Parathyroid adenoma (tissue), 2 donors: ENCODE results near the gene KLRF2.

Experiments
- H2AFZ ChIP-seq: fragments of 300-600 bp; sonication (generic); one replicate; pipeline ENCODE4 v1.7.0; 2017; ENCODE audit warnings: antibody characterized with exemption, mild to moderate bottlenecking
- H3K27ac ChIP-seq: fragments of 300-600 bp; sonication (generic); one replicate; pipeline ENCODE4 v1.7.0; 2017
- H3K27me3 ChIP-seq: fragments of 300-600 bp; sonication (generic); one replicate; pipeline ENCODE4 v1.7.0; 2017; ENCODE audit warnings: low read length; ENCODE audit not compliant: control insufficient read depth, insufficient read depth
- H3K36me3 ChIP-seq: fragments of 300-600 bp; sonication (generic); one replicate; pipeline ENCODE4 v1.7.0; 2017; ENCODE audit warnings: low read length; ENCODE audit not compliant: control insufficient read depth, insufficient read depth
- H3K4me1 ChIP-seq: fragments of 300-600 bp; sonication (generic); one replicate; pipeline ENCODE4 v1.7.0; 2017; ENCODE audit warnings: control low read depth
- H3K4me2 ChIP-seq: fragments of 300-600 bp; sonication (generic); one replicate; pipeline ENCODE4 v1.7.0; 2017; ENCODE audit warnings: low read length
- H3K4me3 ChIP-seq: fragments of 300-600 bp; sonication (generic); one replicate; pipeline ENCODE4 v1.7.0; 2017; ENCODE audit warnings: low read depth, low read length
- H3K79me2 ChIP-seq: fragments of 300-600 bp; sonication (generic); one replicate; pipeline ENCODE4 v1.7.0; 2017; ENCODE audit warnings: control low read depth
- H3K9ac ChIP-seq: fragments of 300-600 bp; sonication (generic); one replicate; pipeline ENCODE4 v1.7.0; 2017; ENCODE audit warnings: mild to moderate bottlenecking
- H3K9me3 ChIP-seq: fragments of 300-600 bp; sonication (generic); one replicate; pipeline ENCODE4 v1.7.0; 2017; ENCODE audit warnings: low read length; ENCODE audit not compliant: control insufficient read depth
- TF ChIP-seq, protein P1 (sequence below): fragments of 300-600 bp; sonication (generic); IDR thresholded peaks from one replicate; pipeline ENCODE4 v1.7.0; 2017; ENCODE audit warnings: antibody characterized with exemption, mild to moderate bottlenecking
- donor health status: primary hyperparathyroidism.

KLRF2 gene

GRCh38 chr12:9864913-9865675 lies 16.2 kb upstream of the KLRF2 start:
- Histone ChIP-seq H2AFZ (no peak overlapping the region), H3K4me3 (peak overlapping the region; percentile 5), H3K4me2 (peak overlapping the region; percentile 30), H3K27ac (no peak overlapping the region), H3K9me3 (no peaks in the 10 kb centered on the region), H3K36me3 (no peaks in the 10 kb centered on the region), H3K4me1 (no peaks in the 10 kb centered on the region), H3K27me3 (no peaks in the 10 kb centered on the region), H3K79me2 (no peaks in the 10 kb centered on the region), H3K9ac (no peak overlapping the region)
- TF ChIP-seq, protein P1, sequence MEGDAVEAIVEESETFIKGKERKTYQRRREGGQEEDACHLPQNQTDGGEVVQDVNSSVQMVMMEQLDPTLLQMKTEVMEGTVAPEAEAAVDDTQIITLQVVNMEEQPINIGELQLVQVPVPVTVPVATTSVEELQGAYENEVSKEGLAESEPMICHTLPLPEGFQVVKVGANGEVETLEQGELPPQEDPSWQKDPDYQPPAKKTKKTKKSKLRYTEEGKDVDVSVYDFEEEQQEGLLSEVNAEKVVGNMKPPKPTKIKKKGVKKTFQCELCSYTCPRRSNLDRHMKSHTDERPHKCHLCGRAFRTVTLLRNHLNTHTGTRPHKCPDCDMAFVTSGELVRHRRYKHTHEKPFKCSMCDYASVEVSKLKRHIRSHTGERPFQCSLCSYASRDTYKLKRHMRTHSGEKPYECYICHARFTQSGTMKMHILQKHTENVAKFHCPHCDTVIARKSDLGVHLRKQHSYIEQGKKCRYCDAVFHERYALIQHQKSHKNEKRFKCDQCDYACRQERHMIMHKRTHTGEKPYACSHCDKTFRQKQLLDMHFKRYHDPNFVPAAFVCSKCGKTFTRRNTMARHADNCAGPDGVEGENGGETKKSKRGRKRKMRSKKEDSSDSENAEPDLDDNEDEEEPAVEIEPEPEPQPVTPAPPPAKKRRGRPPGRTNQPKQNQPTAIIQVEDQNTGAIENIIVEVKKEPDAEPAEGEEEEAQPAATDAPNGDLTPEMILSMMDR: no peak

DNA sequence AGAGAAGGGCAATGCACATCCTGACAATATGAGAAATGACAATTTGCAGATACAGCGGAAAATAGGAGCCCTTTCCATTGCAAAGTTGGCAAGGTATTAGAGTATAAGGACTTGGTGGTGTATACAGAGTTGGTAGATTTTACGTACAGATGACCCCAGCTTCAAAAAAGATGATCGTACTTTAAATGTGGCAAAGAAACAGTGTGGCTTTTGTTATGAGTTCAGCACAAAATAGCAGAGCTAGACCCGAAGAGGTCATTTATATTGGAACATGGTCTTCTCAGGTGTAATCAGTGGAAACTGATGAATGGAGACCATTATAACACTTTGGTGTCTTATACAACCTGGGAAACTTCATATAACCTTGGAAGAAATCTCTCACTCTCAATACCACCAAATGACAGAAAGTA lies 14.4 kb upstream of the KLRF2 start:
- H3K36me3 ChIP-seq: no peaks in the 10 kb centered on the region
- no peaks in the 10 kb centered on the region for H3K9me3 ChIP-seq
- H3K9ac ChIP-seq: no peak overlapping the region
- no peaks in the 10 kb centered on the region for H3K79me2 ChIP-seq
- no peaks in the 10 kb centered on the region for H3K27me3 ChIP-seq
- H3K4me3 ChIP-seq: peak overlapping the region; percentile 43
- no peaks in the 10 kb centered on the region for H3K4me1 ChIP-seq
- TF ChIP-seq, protein P1: no peak
- no peak overlapping the region for H3K4me2 ChIP-seq
- no peak overlapping the region for H3K27ac ChIP-seq
- H2AFZ ChIP-seq: no peak overlapping the region

GRCh38 chr12:9867531-9867930 lies 13.8 kb upstream of the KLRF2 start:
- H3K27ac ChIP-seq: no peak overlapping the region

GRCh38 chr12:9868311-9868801 lies 12.9 kb upstream of the KLRF2 start:
- no peak overlapping the region for H3K9ac ChIP-seq
- H3K79me2 ChIP-seq: no peaks in the 10 kb centered on the region

More at GRCh38 chr12:9867531-9867930, 13.8 kb upstream of the KLRF2 start:
- no peaks in the 10 kb centered on the region for H3K79me2 ChIP-seq
- H3K4me2 ChIP-seq: no peak overlapping the region
- H3K36me3 ChIP-seq: no peaks in the 10 kb centered on the region
- H3K4me3 ChIP-seq: peak overlapping the region; percentile 43
- TF ChIP-seq, protein P1: no peak
- no peak overlapping the region for H2AFZ ChIP-seq
- no peak overlapping the region for H3K9ac ChIP-seq
- no peaks in the 10 kb centered on the region for H3K9me3 ChIP-seq
- H3K4me1 ChIP-seq: no peaks in the 10 kb centered on the region
- H3K27me3 ChIP-seq: no peaks in the 10 kb centered on the region

More at GRCh38 chr12:9868311-9868801, 12.9 kb upstream of the KLRF2 start:
- H3K36me3 ChIP-seq: no peaks in the 10 kb centered on the region
- TF ChIP-seq, protein P1: no peak
- peak overlapping the region; percentile 58 for H3K27ac ChIP-seq
- no peak overlapping the region for H2AFZ ChIP-seq
- peak overlapping the region; percentile 42 for H3K4me3 ChIP-seq
- no peaks in the 10 kb centered on the region for H3K4me1 ChIP-seq
- peak overlapping the region; percentile 14 for H3K4me2 ChIP-seq
- no peaks in the 10 kb centered on the region for H3K9me3 ChIP-seq
- H3K27me3 ChIP-seq: no peaks in the 10 kb centered on the region
